ENCODE data around the gene CHMP6.

Gene CHMP6

GRCh38 chr17:80967404-80967872 lies 24.2 kb upstream of the CHMP6 start:
- Histone ChIP-seq H3K4me1 (ENCODE audit: control insufficient read depth, insufficient read depth, low read length) (no peaks in the 10 kb centered on the region), H3K9ac (ENCODE audit: low read depth, low read length) (no peak overlapping the region)

DNA sequence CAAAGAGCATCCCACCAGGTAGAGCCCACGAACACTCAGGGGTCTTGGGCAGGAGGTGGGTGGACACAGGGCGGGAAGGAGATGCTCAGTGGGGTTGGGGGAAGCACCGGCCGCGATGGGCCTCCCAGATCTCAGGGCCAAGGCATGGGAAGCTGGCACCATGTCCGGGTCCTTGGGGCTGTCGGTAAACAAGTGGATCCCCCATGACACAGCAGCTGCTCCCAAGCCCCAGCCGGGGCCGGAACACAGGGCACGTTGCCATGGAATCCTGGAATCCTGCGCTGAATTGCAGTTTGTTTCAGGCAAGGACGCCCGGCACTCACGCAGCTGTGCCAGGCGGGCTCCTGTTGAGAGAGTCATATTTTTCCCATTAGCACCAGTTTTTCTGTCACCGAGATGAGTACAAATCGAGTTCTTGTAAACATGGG lies 23.0 kb upstream of the CHMP6 start:
- no peak overlapping the region for H3K9ac ChIP-seq (ENCODE audit: low read depth, low read length)
- H3K27ac ChIP-seq (ENCODE audit: low read depth, low read length) = no peak overlapping the region
- H3K9me3 ChIP-seq (ENCODE audit: control insufficient read depth, insufficient read depth, low read length) = no peaks in the 10 kb centered on the region
- H3K27me3 ChIP-seq (ENCODE audit: control insufficient read depth, insufficient read depth, low read length) = no peaks in the 10 kb centered on the region
- no peak overlapping the region for H3K4me3 ChIP-seq (ENCODE audit: low read depth, low read length)
- no peaks in the 10 kb centered on the region for H3K4me1 ChIP-seq (ENCODE audit: control insufficient read depth, insufficient read depth, low read length)
- no peaks in the 10 kb centered on the region for H3K36me3 ChIP-seq (ENCODE audit: control insufficient read depth, insufficient read depth, low read length)

More at GRCh38 chr17:80967404-80967872, 24.2 kb upstream of the CHMP6 start:
- H3K4me3 ChIP-seq (ENCODE audit: low read depth, low read length) = no peak overlapping the region
- H3K27me3 ChIP-seq (ENCODE audit: control insufficient read depth, insufficient read depth, low read length) = no peaks in the 10 kb centered on the region
- H3K27ac ChIP-seq (ENCODE audit: low read depth, low read length) = no peak overlapping the region
- H3K9me3 ChIP-seq (ENCODE audit: control insufficient read depth, insufficient read depth, low read length) = no peaks in the 10 kb centered on the region
- H3K36me3 ChIP-seq (ENCODE audit: control insufficient read depth, insufficient read depth, low read length) = no peaks in the 10 kb centered on the region

DNA sequence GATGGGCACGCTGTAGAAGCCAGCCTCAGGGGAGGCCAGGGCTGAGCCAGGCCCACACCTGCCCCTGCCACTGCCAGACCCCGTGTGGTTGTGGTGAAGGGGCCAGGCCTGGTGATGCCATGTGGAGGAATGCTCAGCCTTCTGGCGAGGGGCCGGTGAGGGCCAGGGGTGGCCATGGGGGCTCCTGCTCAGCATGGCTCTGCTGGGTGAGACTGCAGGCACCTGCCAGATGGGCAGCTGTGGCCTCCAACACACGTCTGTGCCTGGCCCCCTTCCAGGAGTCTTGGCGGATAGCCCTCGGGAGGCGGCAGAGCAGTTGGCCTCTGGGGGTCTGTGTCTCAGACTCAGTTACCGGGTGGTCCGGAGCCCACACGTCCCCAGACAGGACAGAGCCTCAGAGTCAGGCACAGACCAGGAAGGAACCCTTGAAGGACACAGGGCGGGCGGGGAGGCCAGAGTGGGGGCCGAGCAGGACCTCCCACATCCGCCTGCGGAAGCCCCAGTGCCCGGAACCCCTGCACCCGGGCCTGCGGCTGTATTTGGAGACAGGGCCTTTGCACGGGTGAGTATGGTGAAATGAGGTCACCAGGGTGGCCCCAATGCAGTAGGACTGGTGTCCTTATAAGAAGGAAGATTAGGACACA lies 22.5 kb upstream of the CHMP6 start:
- no peak overlapping the region for H3K27ac ChIP-seq (ENCODE audit: low read depth, low read length)
- H3K27me3 ChIP-seq (ENCODE audit: control insufficient read depth, insufficient read depth, low read length) = no peaks in the 10 kb centered on the region
- no peaks in the 10 kb centered on the region for H3K9me3 ChIP-seq (ENCODE audit: control insufficient read depth, insufficient read depth, low read length)
- H3K36me3 ChIP-seq (ENCODE audit: control insufficient read depth, insufficient read depth, low read length) = no peaks in the 10 kb centered on the region
- no peak overlapping the region for H3K9ac ChIP-seq (ENCODE audit: low read depth, low read length)
- no peak overlapping the region for H3K4me3 ChIP-seq (ENCODE audit: low read depth, low read length)
- H3K4me1 ChIP-seq (ENCODE audit: control insufficient read depth, insufficient read depth, low read length) = no peaks in the 10 kb centered on the region

- Histone ChIP-seq H3K27ac (ENCODE audit: low read depth, low read length) (no peak overlapping the region), H3K9me3 (ENCODE audit: control insufficient read depth, insufficient read depth, low read length) (no peaks in the 10 kb centered on the region), H3K9ac (ENCODE audit: low read depth, low read length) (no peak overlapping the region), H3K4me1 (ENCODE audit: control insufficient read depth, insufficient read depth, low read length) (no peaks in the 10 kb centered on the region), H3K4me3 (ENCODE audit: low read depth, low read length) (no peak overlapping the region), H3K27me3 (ENCODE audit: control insufficient read depth, insufficient read depth, low read length) (no peaks in the 10 kb centered on the region), H3K36me3 (ENCODE audit: control insufficient read depth, insufficient read depth, low read length) (no peaks in the 10 kb centered on the region)
Observed at GRCh38 chr17:80969674-80970043, 22.0 kb upstream of the CHMP6 start.

GRCh38 chr17:80970044-80970761 lies 21.4 kb upstream of the CHMP6 start:
- no peaks in the 10 kb centered on the region for H3K27me3 ChIP-seq (ENCODE audit: control insufficient read depth, insufficient read depth, low read length)
- no peak overlapping the region for H3K9ac ChIP-seq (ENCODE audit: low read depth, low read length)
- no peaks in the 10 kb centered on the region for H3K4me1 ChIP-seq (ENCODE audit: control insufficient read depth, insufficient read depth, low read length)
- no peak overlapping the region for H3K4me3 ChIP-seq (ENCODE audit: low read depth, low read length)
- H3K9me3 ChIP-seq (ENCODE audit: control insufficient read depth, insufficient read depth, low read length) = no peaks in the 10 kb centered on the region
- H3K36me3 ChIP-seq (ENCODE audit: control insufficient read depth, insufficient read depth, low read length) = no peaks in the 10 kb centered on the region
- no peak overlapping the region for H3K27ac ChIP-seq (ENCODE audit: low read depth, low read length)

- H3K4me1 ChIP-seq (ENCODE audit: control insufficient read depth, insufficient read depth, low read length) = no peaks in the 10 kb centered on the region
- no peaks in the 10 kb centered on the region for H3K9me3 ChIP-seq (ENCODE audit: control insufficient read depth, insufficient read depth, low read length)
- no peaks in the 10 kb centered on the region for H3K27me3 ChIP-seq (ENCODE audit: control insufficient read depth, insufficient read depth, low read length)
- H3K4me3 ChIP-seq (ENCODE audit: low read depth, low read length) = no peak overlapping the region
- no peak overlapping the region for H3K27ac ChIP-seq (ENCODE audit: low read depth, low read length)
- no peaks in the 10 kb centered on the region for H3K36me3 ChIP-seq (ENCODE audit: control insufficient read depth, insufficient read depth, low read length)
- no peak overlapping the region for H3K9ac ChIP-seq (ENCODE audit: low read depth, low read length)
Observed at GRCh38 chr17:80970762-80971703, 20.6 kb upstream of the CHMP6 start.

GRCh38 chr17:80971704-80972304 lies 19.8 kb upstream of the CHMP6 start:
- no peak overlapping the region for H3K4me3 ChIP-seq (ENCODE audit: low read depth, low read length)
- no peaks in the 10 kb centered on the region for H3K27me3 ChIP-seq (ENCODE audit: control insufficient read depth, insufficient read depth, low read length)
- H3K9ac ChIP-seq (ENCODE audit: low read depth, low read length) = no peak overlapping the region
- no peaks in the 10 kb centered on the region for H3K36me3 ChIP-seq (ENCODE audit: control insufficient read depth, insufficient read depth, low read length)
- H3K9me3 ChIP-seq (ENCODE audit: control insufficient read depth, insufficient read depth, low read length) = no peaks in the 10 kb centered on the region
- H3K4me1 ChIP-seq (ENCODE audit: control insufficient read depth, insufficient read depth, low read length) = no peaks in the 10 kb centered on the region
- no peak overlapping the region for H3K27ac ChIP-seq (ENCODE audit: low read depth, low read length)

DNA sequence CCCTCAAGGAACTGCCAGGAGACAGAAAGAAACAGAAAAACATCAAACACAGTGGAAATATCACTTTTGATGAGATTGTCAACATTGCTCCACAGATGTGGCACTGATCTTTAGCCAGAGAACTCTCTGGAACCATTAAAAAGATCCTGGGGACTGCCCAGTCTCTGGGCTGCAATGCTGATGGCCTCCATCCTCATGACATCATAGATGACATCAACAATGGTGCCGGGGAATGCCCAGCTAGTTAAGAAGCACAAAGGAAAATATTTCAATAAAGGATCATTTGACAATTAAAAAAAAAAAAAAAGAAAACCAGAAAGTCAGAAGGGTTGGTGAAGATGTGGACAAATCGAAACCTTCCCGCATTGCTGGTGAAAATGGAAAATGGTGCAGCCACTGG lies 14.9 kb upstream of the CHMP6 start:
- Histone ChIP-seq H3K36me3 (ENCODE audit: control insufficient read depth, insufficient read depth, low read length) (no peaks in the 10 kb centered on the region), H3K27ac (ENCODE audit: low read depth, low read length) (no peak overlapping the region), H3K9me3 (ENCODE audit: control insufficient read depth, insufficient read depth, low read length) (no peaks in the 10 kb centered on the region), H3K27me3 (ENCODE audit: control insufficient read depth, insufficient read depth, low read length) (peaks cover 2% of the 10 kb centered on the region), H3K4me1 (ENCODE audit: control insufficient read depth, insufficient read depth, low read length) (no peaks in the 10 kb centered on the region), H3K4me3 (ENCODE audit: low read depth, low read length) (no peak overlapping the region), H3K9ac (ENCODE audit: low read depth, low read length) (no peak overlapping the region)

- Histone ChIP-seq H3K4me1 (ENCODE audit: control insufficient read depth, insufficient read depth, low read length) (no peaks in the 10 kb centered on the region), H3K9me3 (ENCODE audit: control insufficient read depth, insufficient read depth, low read length) (no peaks in the 10 kb centered on the region), H3K9ac (ENCODE audit: low read depth, low read length) (no peak overlapping the region), H3K27ac (ENCODE audit: low read depth, low read length) (no peak overlapping the region), H3K4me3 (ENCODE audit: low read depth, low read length) (no peak overlapping the region), H3K36me3 (ENCODE audit: control insufficient read depth, insufficient read depth, low read length) (no peaks in the 10 kb centered on the region), H3K27me3 (ENCODE audit: control insufficient read depth, insufficient read depth, low read length) (peaks cover 7% of the 10 kb centered on the region)
Observed at GRCh38 chr17:80977172-80977571, 14.5 kb upstream of the CHMP6 start.

- Histone ChIP-seq H3K4me1 (ENCODE audit: control insufficient read depth, insufficient read depth, low read length) (no peaks in the 10 kb centered on the region), H3K9ac (ENCODE audit: low read depth, low read length) (no peak overlapping the region), H3K27ac (ENCODE audit: low read depth, low read length) (no peak overlapping the region), H3K4me3 (ENCODE audit: low read depth, low read length) (no peak overlapping the region), H3K27me3 (ENCODE audit: control insufficient read depth, insufficient read depth, low read length) (peaks cover 13% of the 10 kb centered on the region), H3K36me3 (ENCODE audit: control insufficient read depth, insufficient read depth, low read length) (no peaks in the 10 kb centered on the region), H3K9me3 (ENCODE audit: control insufficient read depth, insufficient read depth, low read length) (no peaks in the 10 kb centered on the region)
Observed at GRCh38 chr17:80978499-80979497, 12.8 kb upstream of the CHMP6 start.
